K562 (cell line): ENCODE data around the gene ARL4D.

ENCODE experiments used
- EGR1 ChIP-seq: fragments of 450-650 bp; conservative IDR thresholded peaks from 2 replicates; pipeline ENCODE4 v1.6.1; 2017; ENCODE audit warnings: mild to moderate bottlenecking
- FOXK2 ChIP-seq, 2 experiments: fragments of 450-650 bp; IDR thresholded peaks in 1 of 2; conservative IDR thresholded peaks in 1 of 2; 2 replicates each; pipeline ENCODE4 v1.6.1; 2016; ENCODE audit warnings: low read depth in 2 of 2, mild to moderate bottlenecking in 1 of 2

DNA sequence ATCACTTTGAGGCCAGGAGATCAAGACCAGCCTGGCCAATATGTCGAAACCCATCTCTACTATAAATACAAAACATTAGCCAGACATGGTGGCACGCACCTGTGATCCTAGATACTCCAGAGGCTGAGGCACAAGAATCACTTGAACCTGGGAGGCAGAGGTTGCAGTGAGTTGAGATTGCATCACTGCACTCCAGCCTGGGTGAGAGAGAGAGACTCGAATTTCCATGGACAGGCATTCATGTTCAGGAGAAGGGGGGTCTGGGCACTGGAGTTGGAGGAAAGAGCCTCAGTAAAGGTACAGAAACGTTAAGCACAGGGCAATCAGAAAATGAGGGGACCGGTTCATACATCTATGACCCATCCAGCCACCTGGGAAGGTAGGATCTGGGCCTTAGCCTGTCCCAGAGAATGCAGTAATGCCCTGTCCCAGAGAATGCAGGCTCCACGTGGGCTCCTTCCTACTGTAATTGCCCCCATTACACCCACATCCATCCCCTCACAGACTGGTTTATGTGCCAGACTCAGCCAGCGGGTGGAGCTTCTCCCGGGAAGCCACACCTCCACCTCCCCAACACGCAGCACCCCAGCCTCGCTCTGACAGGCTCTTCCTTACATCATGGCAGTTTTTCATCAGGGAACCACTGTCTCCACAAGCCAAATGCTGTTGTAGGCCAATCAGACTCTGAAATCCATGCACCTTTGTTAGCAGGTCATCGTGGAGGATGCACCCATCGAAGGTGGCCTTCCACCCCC is 21.6 kb upstream of the ARL4D start:
- TF ChIP-seq FOXK2 (conservative IDR thresholded peaks at IDR 0.05 in 1 of 2, IDR thresholded peaks at IDR 0.05 in 1 of 2; ENCODE audit: low read depth in 2 of 2) (no peak), EGR1 (no peak)
